Mucosa of descending colon (tissue), 3 donors: Measurements from ENCODE around the gene SLC4A7. TPM values are rescaled to one million over a fixed set of nuclear protein-coding genes. Genes with fewer than 3 reads are reported as not detected.

ENCODE experiments used
- ATAC-seq: fragments of 200-7000 bp; cut with Tn5 transposase; one replicate; pipeline ENCODE4 v1.9.1; 2020; ENCODE audit warnings: mild to moderate bottlenecking, moderate library complexity
- DNase-seq, 3 donors: peaks; one replicate each; pipeline ENCODE4 v3.0.0-alpha.2; 2020
- H3K36me3 ChIP-seq: fragments of 200-600 bp; one replicate; pipeline ENCODE4 v1.8.0; 2021; ENCODE audit warnings: low read depth, mild to moderate bottlenecking
- H3K4me1 ChIP-seq: fragments of 200-600 bp; one replicate; pipeline ENCODE4 v1.8.0; 2021; ENCODE audit warnings: low read depth, mild to moderate bottlenecking
- H3K4me3 ChIP-seq: fragments of 200-600 bp; one replicate; pipeline ENCODE4 v1.8.0; 2021; ENCODE audit warnings: mild to moderate bottlenecking
- H3K9me3 ChIP-seq: fragments of 200-600 bp; one replicate; pipeline ENCODE4 v1.8.0; 2021; ENCODE audit warnings: mild to moderate bottlenecking
- intact Hi-C, 2 donors: fragments of 100-400 bp; cut with DNase I in 1 of 2; cut with micrococcal nuclease in 1 of 2; formaldehyde crosslinking; loops; one replicate each; pipeline versions ENCODE4 v1.11.0 to v1.11.1; 2022; cut with DNase I, micrococcal nuclease
- total RNA-seq, 3 donors: library from RNA; stranded (reverse); fragmentation: NEBNext Ultra II Directional in 2 of 3; extraction: Animal tissue kit (Norgen Biotek cat#: 25700) in 2 of 3; gene quantifications; one replicate each; pipeline versions ENCODE4 v1.2.1 to v1.2.4, GENCODE V29; 2021 to 2023
- TF ChIP-seq, protein P1 (sequence below): fragments of 200-600 bp; IDR thresholded peaks from one replicate; pipeline ENCODE4 v1.8.0; 2022; ENCODE audit warnings: antibody characterized with exemption, mild to moderate bottlenecking
- donor health status: DM: no; HTN: no; CAD: no; lungs with moderate emphysema.
- donor health status: DM: no; HTN: no; CAD: no.
- donor health status: DM: no; HTN: yes; CAD: no.

Gene SLC4A7
- total RNA-seq, 3 donors from 2014 or later, result 21.2 to 43.3 (median 22.7) TPM

DNA sequence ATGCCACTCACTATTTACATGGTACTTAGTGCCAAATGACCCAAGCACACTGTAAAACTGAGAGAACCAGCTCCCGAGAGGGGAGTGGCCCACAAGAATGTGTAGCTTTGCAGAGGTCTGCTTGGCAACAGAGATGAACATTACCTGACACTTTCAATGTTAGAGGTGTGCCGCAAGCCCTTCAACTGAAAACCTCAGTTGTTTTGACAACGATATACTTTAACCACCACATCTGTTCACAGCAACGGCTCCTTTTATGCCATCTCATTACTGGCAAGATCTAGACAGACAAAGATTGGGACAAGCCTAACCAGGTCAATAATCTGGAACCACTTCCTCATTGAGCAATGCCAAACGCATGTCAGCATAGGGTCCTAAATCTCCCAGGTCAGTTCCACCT is 138.7 kb downstream of the SLC4A7 start:
- H3K36me3 ChIP-seq, result no peaks in the 10 kb centered on the region
- peak in 1 of 3 donors; percentile 65 for DNase-seq
- TF ChIP-seq, protein P1, sequence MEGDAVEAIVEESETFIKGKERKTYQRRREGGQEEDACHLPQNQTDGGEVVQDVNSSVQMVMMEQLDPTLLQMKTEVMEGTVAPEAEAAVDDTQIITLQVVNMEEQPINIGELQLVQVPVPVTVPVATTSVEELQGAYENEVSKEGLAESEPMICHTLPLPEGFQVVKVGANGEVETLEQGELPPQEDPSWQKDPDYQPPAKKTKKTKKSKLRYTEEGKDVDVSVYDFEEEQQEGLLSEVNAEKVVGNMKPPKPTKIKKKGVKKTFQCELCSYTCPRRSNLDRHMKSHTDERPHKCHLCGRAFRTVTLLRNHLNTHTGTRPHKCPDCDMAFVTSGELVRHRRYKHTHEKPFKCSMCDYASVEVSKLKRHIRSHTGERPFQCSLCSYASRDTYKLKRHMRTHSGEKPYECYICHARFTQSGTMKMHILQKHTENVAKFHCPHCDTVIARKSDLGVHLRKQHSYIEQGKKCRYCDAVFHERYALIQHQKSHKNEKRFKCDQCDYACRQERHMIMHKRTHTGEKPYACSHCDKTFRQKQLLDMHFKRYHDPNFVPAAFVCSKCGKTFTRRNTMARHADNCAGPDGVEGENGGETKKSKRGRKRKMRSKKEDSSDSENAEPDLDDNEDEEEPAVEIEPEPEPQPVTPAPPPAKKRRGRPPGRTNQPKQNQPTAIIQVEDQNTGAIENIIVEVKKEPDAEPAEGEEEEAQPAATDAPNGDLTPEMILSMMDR, result no peak

DNA sequence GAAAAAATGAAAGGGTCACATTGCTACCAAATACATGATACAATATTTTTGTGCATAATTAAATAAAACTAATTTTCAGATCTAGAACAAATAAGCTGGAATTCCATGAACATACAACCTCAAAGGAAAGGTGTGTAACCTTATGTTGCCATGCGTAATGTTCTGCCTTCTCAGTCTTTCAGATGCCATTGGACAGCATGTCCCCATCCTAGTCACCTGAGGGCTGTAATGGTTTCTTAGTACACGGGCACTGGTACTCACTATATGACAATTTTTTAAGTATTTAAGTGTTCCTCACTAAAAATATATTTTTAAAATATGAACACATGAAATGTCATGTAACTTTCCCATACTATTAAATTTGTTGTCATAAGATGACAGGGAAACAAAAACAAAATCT is 139.1 kb downstream of the SLC4A7 start:
- no peaks in the 10 kb centered on the region for H3K4me1 ChIP-seq
- ATAC-seq (no peak), DNase-seq (no peak)
- no peaks in the 10 kb centered on the region for H3K36me3 ChIP-seq
- no peak overlapping the region for H3K4me3 ChIP-seq
- TF ChIP-seq, protein P1, result no peak
- intact Hi-C loops, result no loop called here
- no peaks in the 10 kb centered on the region for H3K9me3 ChIP-seq

More for the DNA sequence above, 138.7 kb downstream of the SLC4A7 start:
- H3K4me1 ChIP-seq, result no peaks in the 10 kb centered on the region
- no peaks in the 10 kb centered on the region for H3K9me3 ChIP-seq
- peak; percentile 95 for ATAC-seq
- no peak overlapping the region for H3K4me3 ChIP-seq
- intact Hi-C loops, result no loop called here

DNA sequence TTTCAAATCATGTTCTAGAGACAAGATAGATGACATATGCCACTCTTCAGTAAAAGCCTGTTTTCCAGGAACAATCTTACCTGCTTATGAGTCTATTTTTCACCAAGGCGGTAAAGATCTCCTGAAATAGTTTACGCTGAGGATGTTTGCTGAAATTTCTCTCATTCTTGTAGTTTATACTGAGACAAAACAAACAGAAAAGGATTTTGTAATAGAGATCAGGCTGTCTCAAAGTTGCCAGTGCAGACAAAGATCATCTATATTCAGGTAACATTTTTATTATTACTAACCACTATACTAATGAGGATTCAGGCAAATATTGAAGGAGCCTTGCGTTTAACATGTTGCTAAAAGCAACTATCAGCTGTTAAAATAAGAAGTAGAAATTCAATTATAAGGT is 140.0 kb downstream of the SLC4A7 start:
- TF ChIP-seq, protein P1, result no peak
- ATAC-seq, result no peak
- intact Hi-C loops, result no loop called here

DNA sequence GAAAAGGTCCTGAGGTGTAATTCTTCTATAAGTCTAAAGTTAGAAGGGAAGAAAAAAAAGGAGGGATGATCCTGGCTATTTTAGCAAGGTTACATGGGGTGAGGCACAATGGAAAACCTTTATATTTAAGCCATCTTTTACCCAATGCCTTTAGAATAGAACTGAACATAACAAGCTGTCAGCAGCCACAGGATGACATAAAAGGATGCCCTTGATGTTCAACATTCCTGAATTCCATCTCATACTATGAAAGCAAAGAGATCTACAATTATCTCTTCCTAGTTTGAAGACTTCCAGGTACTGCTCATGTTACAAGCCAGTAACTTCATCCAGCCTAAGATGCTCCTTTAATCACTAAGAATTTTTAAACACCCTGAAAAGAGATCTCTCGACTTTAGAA is 141.9 kb downstream of the SLC4A7 start:
- TF ChIP-seq, protein P1, result no peak
- no peaks in the 10 kb centered on the region for H3K36me3 ChIP-seq
- no peak overlapping the region for H3K4me3 ChIP-seq
- H3K4me1 ChIP-seq, result no peaks in the 10 kb centered on the region
- ATAC-seq, result no peak
- intact Hi-C loops, result no loop called here
- no peaks in the 10 kb centered on the region for H3K9me3 ChIP-seq
- no peak for DNase-seq

More for the DNA sequence above, 140.0 kb downstream of the SLC4A7 start:
- Histone ChIP-seq H3K4me1 (no peaks in the 10 kb centered on the region), H3K4me3 (no peak overlapping the region), H3K9me3 (no peaks in the 10 kb centered on the region), H3K36me3 (no peaks in the 10 kb centered on the region)
- DNase-seq, result no peak

DNA sequence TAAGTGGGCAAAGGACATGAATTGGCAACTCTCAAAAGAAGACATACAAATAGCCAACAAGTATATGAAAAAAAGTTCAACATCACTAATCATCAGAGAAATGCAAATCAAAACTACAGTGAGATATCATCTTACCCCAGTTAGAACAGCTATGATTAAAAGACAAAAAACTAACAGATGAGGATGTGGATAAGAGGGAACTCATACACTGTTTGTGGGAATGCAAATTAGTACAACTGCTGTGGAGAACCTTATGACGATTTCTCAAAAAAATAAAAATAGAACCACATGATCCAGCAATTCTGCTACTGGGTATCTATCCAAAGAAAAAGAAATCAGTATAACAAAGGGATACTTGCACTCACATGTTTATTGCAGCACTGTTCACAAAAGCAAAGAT is 143.7 kb downstream of the SLC4A7 start:
- no peak for DNase-seq
- no peaks in the 10 kb centered on the region for H3K4me1 ChIP-seq
- H3K9me3 ChIP-seq, result no peaks in the 10 kb centered on the region
- no peaks in the 10 kb centered on the region for H3K36me3 ChIP-seq
- TF ChIP-seq, protein P1, result no peak
- intact Hi-C loops, result no loop called here
- ATAC-seq, result peak; percentile 24
- no peak overlapping the region for H3K4me3 ChIP-seq

DNA sequence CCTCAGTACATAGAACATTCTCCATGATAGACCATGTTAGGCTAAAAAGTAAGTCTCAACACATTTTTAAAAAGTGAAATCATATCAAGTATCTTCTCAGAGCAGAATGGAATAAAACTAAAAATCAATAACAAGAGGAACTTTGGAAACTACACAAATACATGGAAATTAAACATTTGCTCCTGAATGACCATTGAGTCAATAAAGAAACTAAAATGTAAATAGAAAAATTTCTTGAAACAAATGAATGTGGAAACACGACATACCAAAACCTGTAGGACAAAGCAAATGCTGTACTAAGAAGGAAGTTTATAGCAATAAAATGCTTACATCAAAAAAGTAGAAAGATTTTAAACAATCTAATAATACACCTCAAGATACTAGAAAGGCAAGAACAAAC is 148.6 kb downstream of the SLC4A7 start:
- H3K36me3 ChIP-seq, result no peaks in the 10 kb centered on the region

More for the DNA sequence above, 148.6 kb downstream of the SLC4A7 start:
- TF ChIP-seq, protein P1, result no peak
- Histone ChIP-seq H3K4me3 (no peak overlapping the region), H3K9me3 (no peaks in the 10 kb centered on the region), H3K4me1 (no peaks in the 10 kb centered on the region)
- intact Hi-C loops, result no loop called here
- ATAC-seq, result no peak
- no peak for DNase-seq
